ENCODE measurements around the gene TRIO.

GRCh38 chr5:14401639-14402038, 258.5 kb downstream of the TRIO start:
- TF ChIP-seq, protein P1, sequence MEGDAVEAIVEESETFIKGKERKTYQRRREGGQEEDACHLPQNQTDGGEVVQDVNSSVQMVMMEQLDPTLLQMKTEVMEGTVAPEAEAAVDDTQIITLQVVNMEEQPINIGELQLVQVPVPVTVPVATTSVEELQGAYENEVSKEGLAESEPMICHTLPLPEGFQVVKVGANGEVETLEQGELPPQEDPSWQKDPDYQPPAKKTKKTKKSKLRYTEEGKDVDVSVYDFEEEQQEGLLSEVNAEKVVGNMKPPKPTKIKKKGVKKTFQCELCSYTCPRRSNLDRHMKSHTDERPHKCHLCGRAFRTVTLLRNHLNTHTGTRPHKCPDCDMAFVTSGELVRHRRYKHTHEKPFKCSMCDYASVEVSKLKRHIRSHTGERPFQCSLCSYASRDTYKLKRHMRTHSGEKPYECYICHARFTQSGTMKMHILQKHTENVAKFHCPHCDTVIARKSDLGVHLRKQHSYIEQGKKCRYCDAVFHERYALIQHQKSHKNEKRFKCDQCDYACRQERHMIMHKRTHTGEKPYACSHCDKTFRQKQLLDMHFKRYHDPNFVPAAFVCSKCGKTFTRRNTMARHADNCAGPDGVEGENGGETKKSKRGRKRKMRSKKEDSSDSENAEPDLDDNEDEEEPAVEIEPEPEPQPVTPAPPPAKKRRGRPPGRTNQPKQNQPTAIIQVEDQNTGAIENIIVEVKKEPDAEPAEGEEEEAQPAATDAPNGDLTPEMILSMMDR (conservative IDR thresholded peaks at IDR 0.05 in 1 of 2, IDR thresholded peaks at IDR 0.05 in 1 of 2; ENCODE audit: low read depth in 1 of 2, low read length in 2 of 2): no peak
- TF ChIP-seq EZH2 (IDR thresholded peaks at IDR 0.05; ENCODE audit: low read length, missing control alignments): no peak
